Bone marrow (tissue), 2 donors: ENCODE measurements around the gene TBC1D21.

Source experiments
- DNase-seq, 2 donors: peaks; one replicate each; lab custom pipeline; 2025; lab: John Stamatoyannopoulos, UW

Gene TBC1D21

GRCh38 chr15:73889053-73889761 is 15.8 kb downstream of the TBC1D21 start:
- no peak for DNase-seq

- DNase-seq: no peak
Measured at GRCh38 chr15:73889762-73890124, 16.4 kb downstream of the TBC1D21 start.

- no peak for DNase-seq
Measured at GRCh38 chr15:73891328-73892315, 18.3 kb downstream of the TBC1D21 start.

- no peak for DNase-seq
Measured at GRCh38 chr15:73892446-73893226, 19.3 kb downstream of the TBC1D21 start.

- no peak for DNase-seq
Measured at GRCh38 chr15:73894133-73894814, 20.9 kb downstream of the TBC1D21 start.

- peak in 1 of 2 donors; percentile 12 for DNase-seq
Measured at GRCh38 chr15:73897441-73898261, 24.3 kb downstream of the TBC1D21 start.

DNA sequence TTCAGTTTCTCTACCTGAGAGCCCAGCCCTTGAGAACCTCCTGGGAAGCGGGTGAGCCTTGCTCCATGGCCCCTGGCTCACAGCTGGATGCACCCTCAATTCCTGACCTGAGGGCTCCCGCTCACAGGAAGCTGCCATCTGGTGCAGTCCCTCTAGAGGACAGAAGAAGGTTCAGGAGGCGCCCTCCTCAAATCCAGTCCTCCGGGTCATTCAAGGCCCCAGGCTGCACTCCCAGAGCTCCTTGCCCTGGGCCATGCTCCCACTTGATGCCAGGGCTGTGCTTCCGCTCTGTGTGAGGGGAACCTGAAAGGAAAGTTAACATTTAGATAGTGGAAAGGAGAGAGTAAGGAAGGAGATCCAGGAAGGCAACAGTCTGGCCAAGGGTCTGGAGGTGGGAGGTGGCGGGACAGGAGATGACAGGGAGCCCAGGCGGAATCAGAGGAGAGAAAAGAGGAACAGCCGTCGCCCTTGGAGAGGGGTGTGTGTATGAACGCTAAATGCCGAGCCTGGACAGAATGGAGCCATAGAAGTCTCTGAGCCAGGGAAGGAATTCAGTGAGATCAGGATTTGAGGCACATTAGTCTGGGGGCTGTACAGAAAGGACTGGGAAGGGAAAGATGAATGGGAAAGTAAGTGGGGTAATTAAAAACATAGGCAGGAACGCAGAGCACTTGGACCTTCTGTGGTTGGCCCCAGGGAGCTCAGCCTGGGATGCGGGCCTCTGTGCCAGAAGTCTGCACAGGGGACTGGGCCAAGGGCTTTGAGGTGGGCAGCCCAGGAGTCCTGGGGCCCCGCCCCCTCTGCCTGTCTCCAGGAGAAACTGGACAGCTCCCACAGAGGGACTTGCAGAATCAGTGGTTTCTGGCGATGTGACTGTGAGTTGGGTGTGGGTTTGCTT is 26.1 kb downstream of the TBC1D21 start:
- DNase-seq: no peak

- DNase-seq: no peak
Measured at GRCh38 chr15:73900095-73900712, 26.8 kb downstream of the TBC1D21 start.

DNA sequence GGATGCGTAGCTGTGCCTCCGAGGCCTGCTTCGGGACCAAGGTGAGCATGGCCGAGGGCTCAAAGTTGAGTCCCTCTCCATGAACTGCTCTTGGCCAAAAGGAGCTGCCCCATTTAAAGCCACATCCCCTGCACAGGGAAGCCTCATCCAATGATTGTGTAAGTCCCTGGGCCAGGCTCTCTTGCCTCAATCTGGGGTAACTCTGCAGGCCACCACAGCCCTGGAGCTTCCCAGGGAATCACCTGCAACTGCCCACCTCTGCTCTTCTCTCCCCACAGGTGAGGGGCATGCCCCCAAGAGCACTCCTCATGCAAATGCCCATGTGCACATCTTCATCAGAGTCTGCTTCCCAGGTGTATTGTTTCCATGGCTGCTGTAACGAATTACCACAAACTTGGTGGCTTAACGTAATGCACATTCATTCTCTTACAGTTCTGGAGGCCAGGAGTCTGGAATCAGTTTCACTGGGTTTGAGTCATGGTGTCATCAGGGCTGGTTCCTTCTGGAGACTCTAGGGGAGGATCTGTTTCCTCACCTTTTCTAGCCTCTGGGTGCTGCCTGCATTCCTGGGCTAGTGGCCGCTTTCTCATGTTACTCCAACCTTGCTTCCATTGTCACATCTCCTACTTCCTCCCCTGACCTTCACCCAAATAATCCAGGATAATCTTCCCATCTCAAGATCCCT is 27.9 kb downstream of the TBC1D21 start:
- no peak for DNase-seq

- no peak for DNase-seq
Measured at GRCh38 chr15:73902121-73903020, 29.0 kb downstream of the TBC1D21 start.

DNA sequence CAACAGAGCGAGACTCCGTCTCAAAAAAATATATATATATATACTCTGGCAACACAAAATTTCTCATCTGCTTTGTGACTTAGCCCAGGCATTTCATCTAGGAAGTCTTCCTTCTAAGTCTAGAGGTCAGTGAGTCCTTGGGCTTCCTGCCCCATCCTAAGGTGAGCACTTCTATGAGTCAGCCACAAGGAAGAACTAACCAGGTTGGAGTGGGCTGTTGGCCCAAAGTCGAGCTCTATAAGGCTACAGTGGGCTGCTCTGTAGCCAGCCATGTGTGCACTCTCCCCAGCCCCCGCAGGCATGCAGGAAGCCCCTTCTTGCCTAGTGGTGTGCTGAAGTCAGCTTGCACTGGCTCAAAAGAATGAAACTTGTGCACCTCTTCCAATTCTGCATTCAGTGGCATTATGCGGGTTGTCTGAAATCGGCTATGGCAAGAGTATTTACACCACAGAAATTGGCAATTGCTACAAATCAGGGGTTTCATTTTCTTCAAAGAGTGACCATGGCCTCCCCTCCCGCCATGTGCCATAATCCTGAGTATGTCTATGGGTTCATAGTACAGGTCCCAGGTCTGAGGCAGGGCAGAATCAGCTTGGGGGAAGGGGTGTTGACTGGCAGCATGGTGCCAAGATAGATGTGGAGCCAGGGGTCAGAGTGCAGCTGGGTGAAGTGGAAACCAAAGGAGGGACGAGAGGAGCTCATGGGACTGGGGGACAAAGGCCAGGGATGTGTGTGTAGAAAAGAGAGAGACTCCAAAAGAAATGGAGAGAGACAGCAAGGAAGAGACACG is 30.9 kb downstream of the TBC1D21 start:
- no peak for DNase-seq

- DNase-seq: no peak
Measured at GRCh38 chr15:73905225-73905827, 32.0 kb downstream of the TBC1D21 start.

GRCh38 chr15:73906346-73907034 is 33.1 kb downstream of the TBC1D21 start:
- DNase-seq: no peak

GRCh38 chr15:73907035-73907408 is 33.7 kb downstream of the TBC1D21 start:
- peak in 1 of 2 donors; percentile 13 for DNase-seq

- peak; percentile 30 to 36 for DNase-seq
Measured at GRCh38 chr15:73908030-73908821, 34.9 kb downstream of the TBC1D21 start.
